CD14-positive monocyte (primary cell): ENCODE results near the gene CDC42BPG. TPM values are rescaled to one million over a fixed set of nuclear protein-coding genes. Genes with fewer than 3 reads are reported as not detected.

Experiments used
- DNase-seq, 3 donors: peaks; one replicate each; pipeline ENCODE4 v3.0.0-alpha.2; 2011 to 2022
- H2AFZ ChIP-seq: 2 replicates; pipeline ENCODE4 v1.6.0; 2012; ENCODE audit warnings: mild to moderate bottlenecking, low read depth, low read length, inconsistent platforms; ENCODE audit not compliant: insufficient read depth, poor library complexity, severe bottlenecking
- H3K27ac ChIP-seq, 2 donors: 1 replicate in 1 of 2; 2 replicates in 1 of 2; pipeline ENCODE4 v1.5.1; 2012 to 2013; ENCODE audit warnings: low read length in 2 of 2, control low read depth in 1 of 2, inconsistent platforms in 1 of 2, low read depth in 1 of 2, mild to moderate bottlenecking in 1 of 2
- H3K27me3 ChIP-seq, 2 donors: one replicate each; pipeline versions ENCODE4 v1.6.0 to v1.6.1; 2011 to 2013; ENCODE audit warnings: low read length in 2 of 2; ENCODE audit not compliant: control insufficient read depth in 2 of 2, insufficient read depth in 2 of 2
- H3K36me3 ChIP-seq, 2 donors: replicated peaks in 1 of 2; 1 replicate in 1 of 2; 2 replicates in 1 of 2; pipeline versions ENCODE4 v1.5.1 to v1.6.1; 2012 to 2013; ENCODE audit warnings: low read length in 2 of 2, control low read depth in 1 of 2, inconsistent platforms in 1 of 2, mild to moderate bottlenecking in 1 of 2; ENCODE audit not compliant: insufficient read depth in 2 of 2, control insufficient read depth in 1 of 2
- H3K4me1 ChIP-seq, 2 donors: 1 replicate in 1 of 2; 2 replicates in 1 of 2; pipeline versions ENCODE4 v1.5.1 to v1.6.1; 2012 to 2013; ENCODE audit warnings: low read length in 2 of 2, control low read depth in 1 of 2, inconsistent platforms in 1 of 2, mild to moderate bottlenecking in 1 of 2, moderate library complexity in 1 of 2; ENCODE audit not compliant: insufficient read depth in 2 of 2, control insufficient read depth in 1 of 2
- H3K4me2 ChIP-seq: replicated peaks from 2 replicates; pipeline ENCODE3; 2012; ENCODE audit warnings: low read length, moderate library complexity, mild to moderate bottlenecking; ENCODE audit not compliant: poor library complexity, severe bottlenecking; ENCODE audit errors: extremely low read depth
- H3K4me3 ChIP-seq, 3 experiments: fragments of 200-600 bp in 1 of 3; sonication (generic) in 1 of 3; replicated peaks in 1 of 3; 1 replicate in 2 of 3; 2 replicates in 1 of 3; pipeline ENCODE4 v1.5.1; 2011 to 2013; ENCODE audit warnings: low read length in 3 of 3, mild to moderate bottlenecking in 3 of 3, control low read depth in 2 of 3, low read depth in 2 of 3, inconsistent platforms in 1 of 3, moderate library complexity in 1 of 3
- H3K79me2 ChIP-seq: 2 replicates; pipeline ENCODE4 v1.6.0; 2012; ENCODE audit warnings: mild to moderate bottlenecking, control low read depth, inconsistent platforms, low read length, moderate library complexity; ENCODE audit not compliant: insufficient read depth
- H3K9ac ChIP-seq: 2 replicates; pipeline ENCODE4 v1.6.0; 2017; ENCODE audit warnings: low read length, mild to moderate bottlenecking; ENCODE audit not compliant: insufficient read depth, poor library complexity, severe bottlenecking
- H3K9me3 ChIP-seq, 2 donors: replicated peaks in 1 of 2; 1 replicate in 1 of 2; 2 replicates in 1 of 2; pipeline versions ENCODE4 v1.5.1 to v1.6.1; 2012 to 2013; ENCODE audit warnings: low read length in 2 of 2, control low read depth in 1 of 2; ENCODE audit not compliant: control insufficient read depth in 1 of 2, insufficient read depth in 1 of 2
- H4K20me1 ChIP-seq: 2 replicates; pipeline ENCODE4 v1.6.0; 2012; ENCODE audit warnings: mild to moderate bottlenecking, low read length, control low read depth, moderate library complexity; ENCODE audit not compliant: insufficient read depth
- H3K27ac Mint-ChIP-seq, 7 donors: one replicate each; pipeline ENCODE4 v1.8.0; 2020; ENCODE audit warnings: mild to moderate bottlenecking in 7 of 7, mixed read lengths in 7 of 7, moderate library complexity in 6 of 7, inconsistent platforms in 2 of 7
- H3K27me3 Mint-ChIP-seq, 3 donors: one replicate each; pipeline ENCODE4 v1.8.0; 2021 to 2022; ENCODE audit warnings: low read depth in 3 of 3, mild to moderate bottlenecking in 3 of 3, mixed read lengths in 3 of 3, moderate library complexity in 3 of 3, inconsistent platforms in 1 of 3
- H3K36me3 Mint-ChIP-seq, 2 donors: one replicate each; pipeline ENCODE4 v1.8.0; 2020; ENCODE audit warnings: mixed read lengths in 2 of 2, inconsistent platforms in 1 of 2, mild to moderate bottlenecking in 1 of 2
- H3K4me1 Mint-ChIP-seq: one replicate; pipeline ENCODE4 v1.8.0; 2020; ENCODE audit warnings: mild to moderate bottlenecking, mixed read lengths
- H3K4me3 Mint-ChIP-seq, 2 donors: one replicate each; pipeline ENCODE4 v1.8.0; 2020; ENCODE audit warnings: mild to moderate bottlenecking in 2 of 2, mixed read lengths in 2 of 2, moderate library complexity in 1 of 2
- H3K9me3 Mint-ChIP-seq, 7 donors: one replicate each; pipeline ENCODE4 v1.8.0; 2020 to 2022; ENCODE audit warnings: mixed read lengths in 7 of 7, mild to moderate bottlenecking in 6 of 7, moderate library complexity in 6 of 7, inconsistent platforms in 2 of 7
- WGBS: methylation state at CpG from one replicate; pipeline ENCODE4 v1.1.5; 2013; ENCODE audit warnings: missing lambda C conversion rate; ENCODE audit not compliant: insufficient coverage; 5-methylcytosine and 5-hydroxymethylcytosine counted together
- intact Hi-C, 2 donors: fragments of 100-400 bp; cut with micrococcal nuclease; formaldehyde crosslinking; loops; one replicate each; pipeline versions ENCODE4 v1.15.0 to v1.15.1; 2023
- polyA plus RNA-seq, 3 donors: library from polyadenylated mRNA; depleted of rRNA in 1 of 3; unstranded in 2 of 3; stranded (reverse) in 1 of 3; fragments of 300-500 nt in 2 of 3; fragments of >200 nt in 1 of 3; fragmentation: Illumina TruSeq in 2 of 3; gene quantifications; 1 replicate in 2 of 3; 2 replicates in 1 of 3; pipeline ENCODE4 v1.2.3, GENCODE V29; 2012 to 2021
- TF ChIP-seq, protein P1 (sequence below): fragments of 200-600 bp; IDR thresholded peaks from one replicate; pipeline ENCODE4 v1.8.0; 2022; ENCODE audit warnings: antibody characterized with exemption, mild to moderate bottlenecking

CDC42BPG gene
- polyA plus RNA-seq, 3 donors: 0.23 TPM; not detected in 2

DNA sequence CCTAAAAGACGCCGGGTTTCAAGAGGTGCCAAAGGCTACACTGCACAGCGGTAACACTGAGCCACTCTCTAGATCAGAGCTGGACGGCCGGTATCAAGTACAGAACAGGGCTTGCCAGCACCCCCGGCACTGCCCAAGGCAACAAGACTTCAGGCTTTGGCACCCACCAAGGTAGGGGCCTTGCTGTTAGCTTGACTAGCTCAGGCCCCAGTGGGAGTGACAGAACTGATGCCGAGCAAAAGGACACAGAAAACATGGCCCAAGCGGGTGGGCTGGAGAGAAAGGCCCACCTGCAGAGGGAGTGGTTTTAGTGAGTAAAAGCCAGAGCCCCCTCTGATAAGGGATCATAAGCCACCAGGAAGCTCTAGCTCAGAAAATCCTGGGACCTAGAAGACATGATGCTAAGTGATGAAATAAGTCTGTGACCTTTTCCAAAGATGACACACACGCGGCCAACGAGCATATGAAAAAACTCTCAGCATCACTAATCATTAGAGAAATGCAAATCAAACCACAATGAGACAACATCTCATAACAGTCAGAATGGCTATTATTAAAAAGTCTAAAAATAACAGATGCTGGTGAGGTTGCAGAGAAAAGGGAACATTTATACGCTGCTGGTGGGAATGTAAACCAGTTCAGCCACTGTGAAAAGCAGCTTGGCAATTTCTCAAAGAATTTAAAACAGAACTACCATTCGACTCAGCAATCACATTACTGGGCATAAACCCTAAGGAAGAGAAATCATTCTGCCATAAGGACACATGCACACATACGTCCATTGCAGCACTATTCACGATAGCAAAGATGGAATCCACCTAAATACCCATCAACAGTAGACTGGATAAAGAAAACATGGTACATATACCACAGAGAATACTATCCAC is 21.1 kb upstream of the CDC42BPG start:
- peak overlapping the region; percentile 17 for H3K4me2 ChIP-seq

More for the DNA sequence above, 21.1 kb upstream of the CDC42BPG start:
- H3K4me3 Mint-ChIP-seq: peak overlapping the region; percentile 48 to 61
- peaks cover 41 to 61% of the 10 kb centered on the region in 2 donors for H3K36me3 Mint-ChIP-seq
- H3K36me3 ChIP-seq: peaks cover 12 to 29% of the 10 kb centered on the region in 2 donors
- no peaks in the 10 kb centered on the region for H3K9me3 ChIP-seq
- peaks cover 0 to 4% (median 2%) of the 10 kb centered on the region in 3 donors for H3K27me3 Mint-ChIP-seq
- H3K27ac ChIP-seq: peak overlapping the region in 1 of 2 donors; percentile 74
- peaks cover 89% of the 10 kb centered on the region for H4K20me1 ChIP-seq
- WGBS: 82% methylated on average over 9 of the region's 15 CpGs
- peaks cover 78 to 90% of the 10 kb centered on the region in 2 donors for H3K4me1 ChIP-seq
- intact Hi-C loops: no loop called here
- H3K4me3 ChIP-seq: peak overlapping the region in 1 of 3 experiments; percentile 25
- no peak overlapping the region for H3K9ac ChIP-seq
- peak overlapping the region; percentile 79 to 93 (median 87) for H3K27ac Mint-ChIP-seq
- no peaks in the 10 kb centered on the region for H3K27me3 ChIP-seq
- H2AFZ ChIP-seq: no peak overlapping the region
- peak; percentile 77 to 88 (median 88) for DNase-seq
- peaks cover 88% of the 10 kb centered on the region for H3K4me1 Mint-ChIP-seq
- TF ChIP-seq, protein P1, sequence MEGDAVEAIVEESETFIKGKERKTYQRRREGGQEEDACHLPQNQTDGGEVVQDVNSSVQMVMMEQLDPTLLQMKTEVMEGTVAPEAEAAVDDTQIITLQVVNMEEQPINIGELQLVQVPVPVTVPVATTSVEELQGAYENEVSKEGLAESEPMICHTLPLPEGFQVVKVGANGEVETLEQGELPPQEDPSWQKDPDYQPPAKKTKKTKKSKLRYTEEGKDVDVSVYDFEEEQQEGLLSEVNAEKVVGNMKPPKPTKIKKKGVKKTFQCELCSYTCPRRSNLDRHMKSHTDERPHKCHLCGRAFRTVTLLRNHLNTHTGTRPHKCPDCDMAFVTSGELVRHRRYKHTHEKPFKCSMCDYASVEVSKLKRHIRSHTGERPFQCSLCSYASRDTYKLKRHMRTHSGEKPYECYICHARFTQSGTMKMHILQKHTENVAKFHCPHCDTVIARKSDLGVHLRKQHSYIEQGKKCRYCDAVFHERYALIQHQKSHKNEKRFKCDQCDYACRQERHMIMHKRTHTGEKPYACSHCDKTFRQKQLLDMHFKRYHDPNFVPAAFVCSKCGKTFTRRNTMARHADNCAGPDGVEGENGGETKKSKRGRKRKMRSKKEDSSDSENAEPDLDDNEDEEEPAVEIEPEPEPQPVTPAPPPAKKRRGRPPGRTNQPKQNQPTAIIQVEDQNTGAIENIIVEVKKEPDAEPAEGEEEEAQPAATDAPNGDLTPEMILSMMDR: no peak
- H3K79me2 ChIP-seq: peaks cover 85% of the 10 kb centered on the region
- H3K9me3 Mint-ChIP-seq: peaks cover 0 to 5% (median 0%) of the 10 kb centered on the region in 7 donors
